Common myeloid progenitor, CD34-positive (primary cell): ENCODE results near the gene CAMTA1.

Experiments
- CTCF ChIA-PET: fragments of 350-600 bp; sonication (Branson Sonifier 250); formaldehyde crosslinking; loops from one replicate; lab custom pipeline; 2021; ENCODE audit warnings: antibody characterized with exemption; lab: Charles Lee
- POLR2A ChIA-PET: fragments of 350-600 bp; sonication (Branson Sonifier 250); formaldehyde crosslinking; loops from one replicate; lab custom pipeline; 2021; ENCODE audit warnings: antibody characterized with exemption; lab: Charles Lee
- DNase-seq, 3 donors: peaks; one replicate each; pipeline versions ENCODE4 v3.0.0 to v3.0.0-alpha.2; 2013
- H3K27ac ChIP-seq, 2 experiments: 1 replicate in 1 of 2; 2 replicates in 1 of 2; pipeline ENCODE4 v1.7.0; 2013; ENCODE audit warnings: inconsistent platforms in 2 of 2, low read length in 2 of 2, mild to moderate bottlenecking in 2 of 2, low read depth in 1 of 2, moderate library complexity in 1 of 2; ENCODE audit not compliant: severe bottlenecking in 2 of 2, insufficient read depth in 1 of 2, poor library complexity in 1 of 2
- H3K27me3 ChIP-seq, 5 experiments: replicated peaks in 2 of 5; 1 replicate in 3 of 5; 2 replicates in 2 of 5; pipeline versions ENCODE4 v1.6.1 to v1.7.0; 2013; ENCODE audit warnings: low read length in 4 of 5, mild to moderate bottlenecking in 2 of 5, moderate library complexity in 2 of 5, inconsistent platforms in 1 of 5; ENCODE audit not compliant: insufficient read depth in 5 of 5, control insufficient read depth in 4 of 5
- H3K36me3 ChIP-seq, 4 experiments: 1 replicate in 2 of 4; 2 replicates in 2 of 4; pipeline versions ENCODE4 v1.6.1 to v1.7.0; 2013; ENCODE audit warnings: low read length in 3 of 4, control low read depth in 1 of 4, mild to moderate bottlenecking in 1 of 4; ENCODE audit not compliant: control insufficient read depth in 4 of 4, insufficient read depth in 4 of 4
- H3K4me1 ChIP-seq, 4 experiments: 1 replicate in 3 of 4; 2 replicates in 1 of 4; pipeline versions ENCODE4 v1.6.1 to v1.7.1; 2013; ENCODE audit warnings: low read length in 3 of 4, mild to moderate bottlenecking in 3 of 4, control low read depth in 1 of 4, inconsistent platforms in 1 of 4, moderate library complexity in 1 of 4; ENCODE audit not compliant: control insufficient read depth in 4 of 4, insufficient read depth in 4 of 4; ENCODE audit errors: control extremely low read depth in 1 of 4
- H3K4me3 ChIP-seq, 7 experiments: 1 replicate in 4 of 7; 2 replicates in 3 of 7; pipeline versions ENCODE4 v1.5.1 to v1.7.0; 2013; ENCODE audit warnings: mild to moderate bottlenecking in 7 of 7, low read length in 6 of 7, moderate library complexity in 6 of 7, inconsistent platforms in 2 of 7, low read depth in 2 of 7, control low read depth in 1 of 7; ENCODE audit not compliant: insufficient read depth in 4 of 7, control insufficient read depth in 1 of 7; ENCODE audit errors: extremely low read depth in 1 of 7
- H3K9me3 ChIP-seq, 5 experiments: 1 replicate in 4 of 5; 2 replicates in 1 of 5; pipeline versions ENCODE4 v1.6.1 to v1.7.1; 2013; ENCODE audit warnings: low read length in 4 of 5, mild to moderate bottlenecking in 2 of 5, inconsistent platforms in 1 of 5, low read depth in 1 of 5, moderate library complexity in 1 of 5; ENCODE audit not compliant: control insufficient read depth in 4 of 5, insufficient read depth in 2 of 5; ENCODE audit errors: control extremely low read depth in 1 of 5
- WGBS: methylation state at CpG from one replicate; pipeline ENCODE4 v1.1.5; 2013; ENCODE audit not compliant: insufficient coverage; 5-methylcytosine and 5-hydroxymethylcytosine counted together

Gene CAMTA1

DNA sequence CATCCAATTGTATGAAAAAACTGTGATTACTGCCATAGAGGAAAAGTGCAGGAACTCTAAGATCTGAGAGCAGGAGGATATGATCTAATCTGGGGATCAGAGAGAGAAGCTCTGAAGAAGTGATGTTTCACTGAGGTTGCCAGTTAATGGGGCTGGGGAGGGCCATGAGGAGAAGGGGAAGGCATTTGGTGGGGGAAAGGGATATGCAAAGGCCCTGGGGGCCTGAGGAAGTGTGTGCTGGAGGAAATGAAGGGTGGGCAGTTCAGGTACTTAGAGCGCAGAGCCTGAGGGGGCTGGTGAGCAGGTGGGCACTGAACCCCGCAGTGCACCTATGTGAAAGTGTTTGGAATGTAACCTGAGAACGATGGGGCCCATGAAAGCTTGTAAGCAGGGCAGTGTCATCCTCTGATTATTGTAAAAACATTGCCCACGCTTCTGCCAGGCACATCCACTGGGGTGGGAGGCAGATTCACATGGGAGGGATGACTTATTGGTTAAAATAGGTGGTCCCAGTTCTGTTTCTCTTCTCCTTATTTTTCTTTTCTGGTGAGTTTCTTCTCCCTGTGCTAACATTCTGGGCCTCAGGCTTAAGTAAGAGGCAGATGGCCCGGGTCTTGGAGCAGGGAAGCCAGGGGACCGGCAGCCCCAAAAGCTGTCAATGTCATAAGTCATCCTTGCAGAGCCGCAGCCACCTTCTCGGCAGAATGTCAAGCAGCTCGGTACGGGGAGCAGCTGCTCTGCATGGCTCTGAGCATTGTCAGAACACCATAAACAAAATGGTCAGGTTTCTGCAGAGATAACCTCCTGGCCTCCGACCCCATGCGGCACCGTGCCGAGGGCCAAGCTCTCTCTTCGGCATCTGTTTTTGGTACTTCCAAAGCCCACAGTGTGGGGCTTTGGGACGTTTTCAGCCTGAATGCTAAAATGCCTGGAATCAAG, 493.8 kb downstream of the CAMTA1 start:
- Histone ChIP-seq H3K27ac (no peak overlapping the region), H3K9me3 (no peaks in the 10 kb centered on the region), H3K27me3 (peaks cover 0 to 18% (median 5%) of the 10 kb centered on the region in 5 experiments), H3K36me3 (no peaks in the 10 kb centered on the region), H3K4me3 (no peak overlapping the region), H3K4me1 (no peaks in the 10 kb centered on the region)
- ChIA-PET POLR2A (interaction anchor here (0.5 kb wide), 1 partner anchor 167 kb away, joined by 5 read pairs; no protein-coding TSS in a partner anchor), CTCF (no interaction called here)
- WGBS, result 76% methylated on average over 16 of the region's 16 CpGs
- DNase-seq, result no peak

DNA sequence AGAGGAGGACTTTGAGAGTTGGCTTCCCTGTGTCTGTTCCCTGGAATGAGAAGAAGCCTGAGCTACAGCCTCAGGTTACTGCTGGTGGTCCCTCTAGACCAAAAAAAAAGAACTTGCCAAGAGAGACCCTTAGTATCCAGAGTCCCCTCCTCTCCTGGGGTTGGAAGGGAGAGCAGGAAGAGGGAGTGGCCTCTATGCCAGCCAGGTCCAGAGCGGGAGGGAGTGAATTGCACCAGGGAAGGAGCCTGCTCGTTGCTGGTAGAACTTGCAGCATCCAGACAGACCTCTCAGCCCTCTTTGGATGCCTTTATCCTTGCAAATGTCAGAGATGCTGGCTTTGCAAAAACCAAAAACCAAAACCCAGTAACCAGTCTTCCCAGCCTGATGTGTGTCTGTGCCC, 494.5 kb downstream of the CAMTA1 start:
- H3K9me3 ChIP-seq, result no peaks in the 10 kb centered on the region
- 50% methylated on average over 1 of the region's 2 CpGs for WGBS
- no peak overlapping the region for H3K27ac ChIP-seq
- no peaks in the 10 kb centered on the region for H3K36me3 ChIP-seq
- peaks cover 0 to 18% (median 5%) of the 10 kb centered on the region in 5 experiments for H3K27me3 ChIP-seq
- DNase-seq, result no peak
- CTCF ChIA-PET, result no interaction called here
- H3K4me1 ChIP-seq, result no peaks in the 10 kb centered on the region
- no peak overlapping the region for H3K4me3 ChIP-seq
- POLR2A ChIA-PET, result interaction anchor here (0.5 kb wide), 1 partner anchor 166 kb away, joined by 5 read pairs; no protein-coding TSS in a partner anchor

DNA sequence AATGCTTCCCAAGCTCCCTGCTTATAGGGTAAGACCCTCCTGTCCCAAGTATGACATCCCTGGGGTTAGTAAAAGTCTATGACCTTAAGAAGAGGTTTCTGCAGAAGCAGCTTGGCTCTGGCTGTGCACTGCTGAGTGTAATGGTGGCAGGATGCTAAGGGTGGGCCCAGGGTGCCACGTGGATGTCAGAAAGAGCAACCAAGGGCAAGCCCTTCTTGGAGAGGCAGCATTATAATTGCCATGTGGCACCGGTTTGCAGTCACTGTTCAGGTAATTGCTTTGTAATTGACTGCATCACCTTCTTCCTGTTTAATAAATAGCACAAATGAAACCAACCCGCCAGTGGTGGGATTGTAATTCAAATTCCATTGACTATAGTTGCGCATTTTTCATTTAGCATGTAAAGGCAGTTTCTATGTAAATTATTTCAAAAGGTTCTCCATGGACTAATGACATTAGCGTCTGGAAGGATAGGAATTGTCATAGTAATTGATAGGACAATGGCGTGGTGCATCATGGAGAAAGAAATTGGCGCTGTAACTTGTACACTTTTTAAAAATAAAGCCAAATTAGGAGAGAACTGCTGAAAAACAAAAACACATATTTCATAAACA, 495.2 kb downstream of the CAMTA1 start:
- CTCF ChIA-PET, result no interaction called here

DNA sequence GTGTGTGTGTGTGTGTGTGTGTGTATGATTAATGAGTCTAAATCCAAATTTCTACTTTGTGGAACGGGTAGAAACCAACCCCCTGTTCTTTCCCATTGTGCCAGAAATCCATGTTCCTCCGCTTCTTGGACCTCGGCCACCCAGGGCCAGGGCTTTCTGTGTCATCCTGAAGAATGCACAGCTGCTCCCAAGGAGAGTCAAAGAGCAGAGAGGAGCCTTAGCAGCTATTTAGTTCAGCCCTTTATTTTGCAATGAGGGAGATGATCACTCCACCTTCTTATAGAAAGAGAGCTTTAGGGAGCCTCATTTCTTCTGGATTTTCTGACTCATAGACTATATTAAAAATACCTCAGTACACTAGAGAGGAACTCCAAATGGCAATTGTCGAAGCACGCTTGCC, 496.6 kb downstream of the CAMTA1 start:
- H3K36me3 ChIP-seq, result no peaks in the 10 kb centered on the region
- no peak overlapping the region for H3K27ac ChIP-seq
- CTCF ChIA-PET, result no interaction called here
- H3K9me3 ChIP-seq, result no peaks in the 10 kb centered on the region
- no peak overlapping the region for H3K4me3 ChIP-seq
- no peak for DNase-seq
- POLR2A ChIA-PET, result no interaction called here
- no peaks in the 10 kb centered on the region for H3K4me1 ChIP-seq
- 100% methylated on average over 3 of the region's 5 CpGs for WGBS
- H3K27me3 ChIP-seq, result peaks cover 0 to 18% (median 5%) of the 10 kb centered on the region in 5 experiments

More for the DNA sequence above, 495.2 kb downstream of the CAMTA1 start:
- H3K27ac ChIP-seq, result no peak overlapping the region
- POLR2A ChIA-PET, result no interaction called here
- H3K27me3 ChIP-seq, result peaks cover 0 to 18% (median 5%) of the 10 kb centered on the region in 5 experiments
- no peaks in the 10 kb centered on the region for H3K4me1 ChIP-seq
- H3K9me3 ChIP-seq, result no peaks in the 10 kb centered on the region
- DNase-seq, result no peak
- no peaks in the 10 kb centered on the region for H3K36me3 ChIP-seq
- no peak overlapping the region for H3K4me3 ChIP-seq
- WGBS, result 89% methylated on average over 4 of the region's 7 CpGs

DNA sequence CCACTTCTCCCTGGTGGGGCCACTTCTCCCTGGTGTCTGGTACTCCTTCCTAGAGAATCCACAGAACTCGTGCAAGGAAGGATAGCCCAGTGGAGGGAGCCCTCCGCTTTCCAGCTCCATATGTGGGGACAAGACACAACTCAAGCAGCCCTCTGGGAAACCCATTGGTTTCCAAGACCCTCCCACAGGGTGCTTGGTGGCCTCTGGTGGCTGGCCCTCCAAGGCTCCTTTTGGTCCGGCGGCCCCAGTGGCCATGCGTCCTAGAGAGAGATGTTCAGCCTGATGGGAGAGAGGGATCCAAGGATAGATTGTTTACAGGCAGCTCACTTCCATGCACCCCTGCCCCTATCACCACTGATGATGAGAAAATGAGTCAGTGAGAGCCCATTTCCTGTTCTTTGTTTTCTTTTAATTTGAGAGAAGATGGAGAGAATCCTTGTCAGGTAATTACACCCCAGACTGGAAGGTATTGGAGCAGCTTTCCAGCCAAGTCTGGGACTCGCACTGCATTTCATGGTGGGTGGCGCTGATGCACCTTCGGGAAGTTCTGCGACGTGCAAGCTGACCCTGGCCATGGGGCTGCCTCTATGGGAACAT, 499.7 kb downstream of the CAMTA1 start:
- peaks cover 0 to 7% (median 3%) of the 10 kb centered on the region in 5 experiments for H3K27me3 ChIP-seq
- no peak for DNase-seq
- ChIA-PET CTCF (no interaction called here), POLR2A (no interaction called here)
- no peaks in the 10 kb centered on the region for H3K36me3 ChIP-seq
- H3K9me3 ChIP-seq, result peaks cover 0 to 3% (median 0%) of the 10 kb centered on the region in 5 experiments
- 99% methylated on average over 7 of the region's 10 CpGs for WGBS
- no peaks in the 10 kb centered on the region for H3K4me1 ChIP-seq
- H3K27ac ChIP-seq, result no peak overlapping the region
- H3K4me3 ChIP-seq, result no peak overlapping the region

DNA sequence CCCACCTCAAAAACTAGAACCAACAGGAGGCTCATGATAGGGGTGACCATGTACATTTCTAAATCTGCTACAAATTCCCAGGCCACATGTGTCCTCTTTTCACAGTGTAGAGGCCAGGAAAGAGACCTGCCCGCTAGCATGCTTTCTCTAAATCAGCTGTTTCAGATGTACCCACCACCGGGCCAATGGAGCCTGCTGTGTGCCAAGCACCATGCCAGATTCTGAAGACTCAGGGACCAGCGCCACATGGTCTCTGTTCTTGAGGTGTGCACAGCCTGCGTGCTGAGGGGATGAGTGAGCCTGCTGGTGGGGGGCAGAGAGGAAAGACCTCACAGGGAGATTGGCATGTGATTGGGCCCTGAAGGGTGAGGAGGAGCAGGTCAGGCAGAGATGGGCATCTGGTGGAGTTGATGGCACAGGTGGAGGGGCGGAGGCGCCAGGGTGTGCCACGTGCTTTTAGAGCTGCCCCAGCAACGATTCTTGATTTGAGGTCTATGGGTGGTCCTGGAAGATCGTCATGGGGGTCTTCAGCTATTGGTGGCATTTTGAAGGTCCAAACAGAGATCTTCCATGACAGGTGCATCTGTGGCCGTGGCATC, 500.7 kb downstream of the CAMTA1 start:
- ChIA-PET CTCF (no interaction called here), POLR2A (no interaction called here)
- Histone ChIP-seq H3K27me3 (peaks cover 0 to 4% (median 3%) of the 10 kb centered on the region in 5 experiments), H3K9me3 (peaks cover 0 to 3% (median 0%) of the 10 kb centered on the region in 5 experiments), H3K36me3 (no peaks in the 10 kb centered on the region), H3K27ac (no peak overlapping the region), H3K4me1 (no peaks in the 10 kb centered on the region), H3K4me3 (no peak overlapping the region)
- 95% methylated on average over 10 of the region's 10 CpGs for WGBS
- no peak for DNase-seq
